Left ventricle myocardium superior (tissue), 1 donor: ENCODE measurements around the gene MLX. TPM values are rescaled to one million over a fixed set of nuclear protein-coding genes. Genes with fewer than 3 reads are reported as not detected.
"Not testable (repeated sequence)": the region's sequence is repeated elsewhere in the genome, so short reads cannot be mapped to it uniquely, and the experiment has no call there.

ENCODE experiments used
- ATAC-seq: fragments of 200-7000 bp; cut with Tn5 transposase; one replicate; pipeline ENCODE4 v1.9.1; 2020; ENCODE audit warnings: mild to moderate bottlenecking, moderate library complexity
- DNase-seq: peaks from one replicate; pipeline ENCODE4 v3.0.0-alpha.2; 2020
- intact Hi-C: fragments of 100-400 bp; cut with micrococcal nuclease; formaldehyde crosslinking; loops from one replicate; pipeline ENCODE4 v1.11.0; 2022
- total RNA-seq: library from RNA; stranded (reverse); fragmentation: NEBNext Ultra II Directional; extraction: Animal tissue kit (Norgen Biotek cat#: 25700); gene quantifications from one replicate; pipeline ENCODE4 v1.2.1, GENCODE V29; 2021
- donor health status: DM: no; HTN: yes; CAD: no; lungs with severe emphysema.

MLX gene
- total RNA-seq, 1 donor from 2014 or later: 72.3 TPM

DNA sequence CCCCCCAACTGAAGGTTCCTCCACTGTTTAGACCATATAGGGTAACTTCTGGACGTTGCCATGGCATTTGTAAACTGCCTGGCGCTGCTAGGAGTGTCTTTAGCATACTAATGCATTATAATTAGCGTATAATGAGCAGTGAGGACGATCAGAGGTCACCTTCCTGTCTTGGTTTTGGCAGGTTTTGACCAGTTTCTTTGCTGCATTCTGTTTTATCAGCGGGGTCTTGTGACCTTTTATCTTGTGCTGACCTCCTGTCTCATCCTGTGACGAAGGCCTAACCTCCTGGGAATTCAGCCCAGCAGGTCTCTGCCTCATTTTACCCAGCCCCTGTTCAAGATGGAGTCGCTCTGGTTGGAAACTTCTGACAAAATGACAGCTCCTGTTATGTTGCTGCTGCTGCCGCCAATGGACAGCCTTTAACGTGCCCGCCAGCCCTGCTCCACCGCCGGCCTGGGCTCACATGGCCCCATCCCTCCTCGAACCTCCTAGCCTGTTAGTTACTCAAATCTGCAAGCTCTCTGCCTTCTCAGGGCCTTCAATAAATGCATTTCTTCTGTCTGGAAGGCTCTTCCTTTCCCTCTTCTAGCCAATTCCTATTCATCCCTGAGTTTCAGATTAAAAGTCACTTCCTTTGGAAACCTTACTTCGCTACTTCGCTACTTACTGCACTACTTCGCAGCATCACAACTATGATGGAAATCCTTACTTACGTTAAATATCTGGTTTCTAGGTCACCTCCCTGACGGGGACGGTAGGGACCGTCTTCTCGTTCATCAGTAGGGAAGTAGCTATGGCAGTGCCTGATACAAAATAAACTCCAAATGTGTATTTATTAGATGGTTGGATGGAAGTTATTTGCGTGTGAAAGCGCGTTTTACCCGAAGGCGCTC lies 31.5 kb upstream of the MLX start:
- intact Hi-C loops: no loop called here
- ATAC-seq: peak; percentile 6
- DNase-seq: no peak

GRCh38 chr17:42536048-42536371 lies 30.9 kb upstream of the MLX start, which contains the start of gene NAGLU:
TSS of gene NAGLU (plus strand) at chr17:42536241. CDS start at chr17:42536273, 32 bp downstream.
- DNase-seq: peak; percentile 99
- intact Hi-C loops: no loop called here
- peak; percentile 85 for ATAC-seq

DNA sequence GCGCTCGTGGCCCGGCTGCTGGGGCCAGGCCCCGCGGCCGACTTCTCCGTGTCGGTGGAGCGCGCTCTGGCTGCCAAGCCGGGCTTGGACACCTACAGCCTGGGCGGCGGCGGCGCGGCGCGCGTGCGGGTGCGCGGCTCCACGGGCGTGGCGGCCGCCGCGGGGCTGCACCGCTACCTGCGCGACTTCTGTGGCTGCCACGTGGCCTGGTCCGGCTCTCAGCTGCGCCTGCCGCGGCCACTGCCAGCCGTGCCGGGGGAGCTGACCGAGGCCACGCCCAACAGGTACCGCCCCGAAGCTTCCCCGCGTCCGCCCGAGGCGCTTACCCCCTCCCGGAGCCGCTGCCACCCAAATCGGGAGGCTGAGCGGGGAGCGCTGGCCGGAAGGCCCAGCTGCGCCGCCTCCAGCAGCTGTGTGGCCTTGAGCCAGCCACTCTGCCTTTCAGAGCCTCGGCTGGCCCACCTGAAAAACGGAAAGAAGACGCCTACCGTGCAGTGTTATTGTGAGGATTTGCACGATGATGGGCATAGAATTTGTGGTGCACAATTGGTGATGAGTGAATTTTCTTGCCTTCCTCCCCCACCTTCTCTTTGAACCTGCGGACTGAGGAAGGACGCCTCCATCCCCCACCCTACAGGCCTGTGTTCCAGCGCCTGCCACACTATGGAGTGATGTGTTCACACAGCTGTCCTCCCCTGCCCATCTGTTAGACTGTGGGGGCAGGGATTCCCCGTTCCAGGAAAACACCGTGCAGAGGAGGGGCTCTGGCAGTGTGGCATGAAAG lies 30.3 kb upstream of the MLX start:
- intact Hi-C loops: no loop called here
- DNase-seq: peak; percentile 93
- peak; percentile 75 for ATAC-seq

DNA sequence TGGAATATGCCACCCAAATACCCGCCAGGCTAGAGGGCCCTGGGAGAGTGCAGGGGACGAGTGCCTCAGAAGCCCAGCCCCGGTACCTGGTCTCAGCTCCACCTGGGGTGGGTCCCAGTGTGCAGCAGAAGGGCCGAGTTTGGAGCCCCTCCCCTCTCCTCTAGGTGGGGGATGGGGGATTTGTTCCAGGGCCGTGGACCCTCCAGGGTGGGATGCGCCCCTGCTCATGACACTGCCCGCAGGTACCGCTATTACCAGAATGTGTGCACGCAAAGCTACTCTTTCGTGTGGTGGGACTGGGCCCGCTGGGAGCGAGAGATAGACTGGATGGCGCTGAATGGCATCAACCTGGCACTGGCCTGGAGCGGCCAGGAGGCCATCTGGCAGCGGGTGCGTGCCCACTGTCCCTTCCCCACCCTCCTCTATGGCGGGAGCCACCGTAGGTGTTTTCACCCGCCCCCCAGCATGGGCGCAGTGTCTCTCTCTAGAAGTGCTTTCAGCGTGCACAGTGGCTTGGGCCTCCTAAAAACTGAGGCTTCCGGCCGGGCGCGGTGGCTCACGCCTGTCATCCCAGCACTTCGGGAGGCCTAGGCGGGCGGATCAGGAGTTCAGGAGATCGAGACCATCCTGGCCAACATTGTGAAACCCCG lies 29.6 kb upstream of the MLX start:
- intact Hi-C loops: no loop called here
- DNase-seq: peak; percentile 35
- peak; percentile 3 for ATAC-seq

GRCh38 chr17:42537826-42538451 lies 29.0 kb upstream of the MLX start:
- intact Hi-C loops: no loop called here
- ATAC-seq: no peak
- no peak for DNase-seq

- intact Hi-C loops: no loop called here
- no peak for DNase-seq
- no peak for ATAC-seq
Observed at GRCh38 chr17:42538482-42538881, 28.4 kb upstream of the MLX start.

DNA sequence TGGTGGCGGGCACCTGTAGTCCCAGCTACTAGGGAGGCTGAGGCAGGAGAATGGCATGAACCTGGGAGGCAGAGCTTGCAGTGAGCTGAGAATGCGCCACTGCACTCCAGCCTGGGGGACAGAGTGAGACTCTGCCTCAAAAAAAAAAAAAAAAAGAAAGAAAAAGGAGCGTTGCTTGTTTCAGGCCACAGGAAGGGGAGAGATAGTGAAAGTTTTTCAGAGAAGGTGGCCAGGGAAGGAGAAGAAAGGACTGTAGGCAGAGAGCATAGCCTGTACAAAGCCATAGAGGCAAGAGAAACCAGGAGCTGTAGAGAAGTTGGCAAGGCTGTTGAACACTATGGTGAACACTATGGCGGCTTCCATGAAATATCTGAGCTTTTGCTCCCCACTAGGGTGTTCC lies 26.3 kb upstream of the MLX start:
- intact Hi-C loops, ATAC-seq, DNase-seq: not testable (repeated sequence)

DNA sequence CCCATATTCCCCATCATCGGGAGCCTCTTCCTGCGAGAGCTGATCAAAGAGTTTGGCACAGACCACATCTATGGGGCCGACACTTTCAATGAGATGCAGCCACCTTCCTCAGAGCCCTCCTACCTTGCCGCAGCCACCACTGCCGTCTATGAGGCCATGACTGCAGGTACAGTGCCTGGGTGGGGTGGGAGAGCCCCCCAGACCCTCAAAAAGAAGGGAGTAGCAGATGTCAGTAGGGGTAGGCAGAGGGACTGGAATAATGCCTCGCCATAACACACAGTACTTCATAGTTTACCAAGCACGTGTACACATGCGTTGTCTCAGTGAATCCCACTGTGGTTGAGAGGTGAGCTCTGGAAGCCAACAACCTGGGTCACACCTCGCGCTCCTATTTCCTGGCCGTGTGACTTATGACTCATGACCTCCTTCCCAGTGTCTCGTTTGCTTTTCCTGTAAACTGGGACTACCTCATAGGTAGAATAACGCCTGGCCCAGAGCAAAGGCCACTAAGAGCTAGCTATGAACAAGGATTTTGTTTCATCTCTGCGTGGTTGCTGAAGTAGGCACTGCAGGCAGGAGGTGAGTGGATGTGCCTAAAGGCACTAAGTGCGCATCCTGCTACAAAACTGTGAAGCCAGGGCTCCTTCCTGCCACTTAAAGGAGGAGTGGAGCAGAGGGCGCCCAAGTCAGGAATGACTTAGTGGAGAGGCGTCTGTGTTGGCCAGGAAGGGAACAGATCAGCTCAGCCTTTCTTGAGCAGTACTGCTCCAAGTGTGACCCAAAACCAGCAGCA lies 25.7 kb upstream of the MLX start:
- ATAC-seq (no peak), DNase-seq (no peak)
- intact Hi-C loops: no loop called here

GRCh38 chr17:42543190-42544079 lies 23.5 kb upstream of the MLX start:
- no peak for DNase-seq
- intact Hi-C loops: no loop called here
- no peak for ATAC-seq

DNA sequence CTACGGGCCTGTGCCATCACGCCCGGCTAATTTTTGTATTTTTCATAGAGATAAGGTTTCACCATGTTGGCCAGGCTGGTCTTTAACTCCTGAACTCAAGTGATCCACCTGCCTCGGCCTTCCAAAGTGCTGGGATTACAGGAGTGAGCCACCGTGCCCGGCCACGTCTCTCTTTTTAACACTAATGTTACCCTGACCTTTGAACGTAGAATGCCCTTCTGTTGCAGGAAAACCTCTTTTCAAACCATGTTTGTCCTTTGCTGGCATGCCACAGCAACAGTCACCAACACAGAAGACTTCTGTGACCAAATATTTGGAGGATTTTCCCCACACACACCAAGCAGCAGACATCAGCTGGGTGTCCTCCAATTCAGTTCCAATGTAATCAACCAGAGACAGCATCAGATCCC lies 22.0 kb upstream of the MLX start:
- no peak for DNase-seq
- intact Hi-C loops: no loop called here
- no peak for ATAC-seq

- DNase-seq, intact Hi-C loops, ATAC-seq: not testable (repeated sequence)
Observed at GRCh38 chr17:42545755-42546505, 21.0 kb upstream of the MLX start.

DNA sequence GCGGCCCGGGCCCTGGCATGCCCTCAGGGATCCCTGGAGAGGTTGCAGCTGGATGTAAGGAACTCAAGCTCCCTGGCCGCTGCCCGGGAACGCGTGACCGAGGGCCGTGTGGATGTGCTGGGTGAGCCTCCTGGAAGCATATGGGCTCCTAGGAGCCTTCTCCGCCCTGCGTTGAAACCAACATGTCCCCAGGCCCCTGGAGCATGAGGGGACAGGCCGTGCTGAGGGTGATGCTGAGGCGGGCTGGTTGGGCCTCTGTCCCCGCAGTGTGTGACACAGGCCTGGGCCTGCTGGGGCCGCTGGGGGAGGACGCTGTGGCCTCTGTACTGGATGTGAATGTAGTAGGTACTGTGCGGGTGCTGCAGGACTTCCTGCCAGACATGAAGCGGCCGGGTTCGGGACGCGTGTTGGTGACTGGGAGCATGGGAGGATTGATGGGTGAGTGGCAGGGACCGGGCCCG lies 19.9 kb upstream of the MLX start:
- intact Hi-C loops: no loop called here
- ATAC-seq: peak; percentile 4
- DNase-seq: no peak

- DNase-seq (peak; percentile 75), ATAC-seq (peak; percentile 79)
- intact Hi-C loops: no loop called here
Observed at GRCh38 chr17:42547698-42548069, 19.2 kb upstream of the MLX start.

DNA sequence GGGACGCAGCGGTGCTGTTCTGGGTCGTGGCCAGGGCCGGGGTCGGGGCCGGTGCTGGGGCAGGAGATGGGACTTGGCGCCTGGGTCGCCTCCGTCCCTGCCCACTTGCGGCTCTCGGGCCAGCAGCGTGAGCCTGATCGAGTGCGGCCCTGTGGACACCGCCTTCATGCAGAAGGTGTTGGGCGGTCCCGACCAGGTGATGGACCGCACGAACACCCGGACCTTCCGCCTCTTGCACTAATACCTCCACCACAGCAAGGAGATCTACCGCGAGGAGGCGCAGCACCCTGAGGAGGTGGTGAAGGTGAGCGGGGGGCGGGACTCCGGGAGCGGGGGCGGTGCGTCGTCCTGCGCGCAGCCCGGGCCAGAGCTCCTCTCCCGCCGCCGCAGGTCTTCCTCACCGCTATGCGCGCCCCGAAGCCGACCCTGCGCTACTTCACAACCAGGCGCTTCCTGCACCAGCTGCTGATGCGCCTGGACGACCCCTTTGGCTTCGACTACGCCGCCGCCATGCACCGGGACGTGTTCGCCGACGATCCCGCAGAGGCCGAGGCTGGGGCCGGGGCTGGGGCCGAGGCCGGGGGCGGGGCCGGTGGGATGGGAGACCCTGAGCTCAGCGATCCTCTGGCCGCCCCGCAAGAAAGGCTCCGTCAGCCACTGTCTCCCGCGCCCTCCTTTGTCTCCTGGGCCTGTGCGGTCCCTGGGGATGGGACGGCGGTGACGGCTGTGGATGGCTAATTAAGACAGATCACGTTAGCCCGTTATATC lies 18.6 kb upstream of the MLX start:
- DNase-seq (peak; percentile 78), ATAC-seq (peak; percentile 68)
- intact Hi-C loops: no loop called here

DNA sequence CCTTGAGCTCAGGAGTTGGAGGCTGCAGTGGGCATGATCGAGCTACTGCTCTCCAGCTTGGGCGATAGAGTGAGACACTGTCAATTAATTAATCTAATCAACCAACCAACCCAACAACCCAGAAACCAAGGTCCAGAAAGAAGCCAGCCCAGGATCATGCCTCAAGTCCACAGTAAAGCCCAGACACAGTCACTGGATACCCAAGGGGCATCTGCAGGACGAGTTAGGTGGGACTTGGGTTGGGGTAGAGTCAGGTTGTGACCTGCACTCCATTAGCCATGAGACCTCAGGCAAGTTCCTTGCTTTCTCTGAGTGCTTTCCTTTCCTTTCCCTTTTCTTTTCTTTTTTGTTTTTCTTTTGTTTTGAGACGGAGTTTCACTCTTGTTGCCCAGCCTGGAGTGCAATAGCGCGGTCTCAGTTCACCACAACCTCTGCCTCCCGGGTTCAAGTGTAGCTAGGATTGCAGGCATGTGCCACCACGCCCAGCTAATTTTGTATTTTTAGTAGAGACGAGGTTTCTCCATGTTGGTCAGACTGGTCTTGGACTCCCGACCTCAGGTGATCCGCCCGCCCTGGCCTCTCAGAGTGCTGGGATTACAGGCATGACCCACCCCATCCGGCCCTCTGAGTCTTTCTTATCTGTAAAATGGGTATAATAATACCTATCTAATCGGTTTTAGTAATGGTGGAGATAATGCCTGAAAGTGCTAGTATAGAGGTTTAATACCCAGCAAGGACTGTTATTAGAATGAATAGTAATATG lies 17.7 kb upstream of the MLX start:
- intact Hi-C loops: no loop called here
- no peak for DNase-seq

More for the DNA sequence above, 17.7 kb upstream of the MLX start:
- no peak for ATAC-seq
